ENCODE data around the gene AGRP.

The AGRP gene

DNA sequence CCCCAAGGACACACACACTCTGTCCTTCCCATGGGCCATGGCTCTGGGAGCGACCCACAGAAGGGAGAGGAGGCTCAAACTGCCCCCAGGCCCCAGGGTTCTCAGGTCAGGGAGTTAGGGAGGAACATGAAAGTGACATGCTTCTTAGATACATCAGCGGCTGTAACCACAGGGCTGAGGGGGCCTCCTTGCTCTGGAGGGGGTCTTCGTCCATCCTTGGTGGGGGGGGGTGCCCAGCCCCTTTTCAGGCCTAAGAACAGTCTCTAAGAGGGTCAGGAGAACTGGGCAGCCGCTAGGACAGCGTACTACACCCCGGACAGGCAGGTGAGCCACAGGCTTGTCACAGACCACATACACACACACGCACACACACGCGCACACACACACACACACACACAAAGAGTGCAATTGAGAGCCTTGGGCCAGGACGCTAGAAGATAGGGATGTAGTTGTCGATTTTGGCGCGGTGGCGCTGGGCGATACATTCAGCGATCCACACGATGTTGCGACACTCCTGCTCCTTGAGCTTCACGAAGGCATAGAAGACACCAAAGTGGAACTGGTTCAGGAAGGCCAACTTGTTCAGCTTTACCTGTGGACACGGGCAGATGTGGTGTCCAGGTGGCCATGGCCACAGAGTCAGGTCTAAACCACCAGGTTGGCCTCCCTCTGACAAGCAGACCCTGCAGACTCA lies 45.1 kb downstream of the AGRP start:
- TF ChIP-seq ZNF560 (tag by site-specific recombination; IDR thresholded peaks at IDR 0.05; ENCODE audit: borderline replicate concordance) (no peak), ZSCAN4 (tag by site-specific recombination; IDR thresholded peaks at IDR 0.05) (peak; percentile 80)
- H3K4me1 ChIP-seq (ENCODE audit: control insufficient read depth, insufficient read depth, low read length) = no peaks in the 10 kb centered on the region
- no peaks in the 10 kb centered on the region for H3K9me3 ChIP-seq (ENCODE audit: control insufficient read depth, insufficient read depth, low read depth, low read length)
- no peak overlapping the region for H3K4me3 ChIP-seq (ENCODE audit: low read depth, low read length)
- H3K27ac ChIP-seq (ENCODE audit: extremely low read depth, low read depth, low read length) = no peak overlapping the region
- H3K36me3 ChIP-seq (ENCODE audit: control insufficient read depth in 2 of 2, insufficient read depth in 1 of 2, low read length in 2 of 2) = peaks cover 0 to 67% of the 10 kb centered on the region in 2 experiments; a peak in 1 of 3 replicates
- CTCF ChIA-PET = interaction anchor here (0.6 to 2.0 kb wide), 6 partner anchors 10 to 378 kb away, joined by 3 to 10 read pairs (median 4); no protein-coding TSS in a partner anchor
- POLR2A ChIA-PET = no interaction called here

- TF ChIP-seq ZNF423 (tag by site-specific recombination; IDR thresholded peaks at IDR 0.05) (no peak), ZNF266 (tag by site-specific recombination; IDR thresholded peaks at IDR 0.05; ENCODE audit: low read depth) (no peak), ZIC2 (tag by site-specific recombination; IDR thresholded peaks at IDR 0.05) (no peak), HOXA7 (CRISPR knock-in tag; IDR thresholded peaks at IDR 0.05; ENCODE audit: borderline replicate concordance) (no peak), ZNF449 (tag by site-specific recombination; IDR thresholded peaks at IDR 0.05) (no peak)
- Histone ChIP-seq H3K4me1 (ENCODE audit: control insufficient read depth, insufficient read depth, low read length) (no peaks in the 10 kb centered on the region), H3K36me3 (ENCODE audit: control insufficient read depth in 2 of 2, insufficient read depth in 1 of 2, low read length in 2 of 2) (peaks cover 0 to 59% of the 10 kb centered on the region in 2 experiments; a peak in 1 of 3 replicates), H3K4me3 (ENCODE audit: low read depth, low read length) (no peak overlapping the region), H3K27ac (ENCODE audit: extremely low read depth, low read depth, low read length) (no peak overlapping the region), H3K9me3 (ENCODE audit: control insufficient read depth, insufficient read depth, low read depth, low read length) (no peaks in the 10 kb centered on the region)
- POLR2A ChIA-PET = no interaction called here
- CTCF ChIA-PET = interaction anchor here (0.8 to 2.0 kb wide), 2 partner anchors 9 to 31 kb away, joined by 7 to 10 read pairs; no protein-coding TSS in a partner anchor
These were observed 45.8 kb downstream of the AGRP start for GRCh38 chr16:67437513-67437912.

DNA sequence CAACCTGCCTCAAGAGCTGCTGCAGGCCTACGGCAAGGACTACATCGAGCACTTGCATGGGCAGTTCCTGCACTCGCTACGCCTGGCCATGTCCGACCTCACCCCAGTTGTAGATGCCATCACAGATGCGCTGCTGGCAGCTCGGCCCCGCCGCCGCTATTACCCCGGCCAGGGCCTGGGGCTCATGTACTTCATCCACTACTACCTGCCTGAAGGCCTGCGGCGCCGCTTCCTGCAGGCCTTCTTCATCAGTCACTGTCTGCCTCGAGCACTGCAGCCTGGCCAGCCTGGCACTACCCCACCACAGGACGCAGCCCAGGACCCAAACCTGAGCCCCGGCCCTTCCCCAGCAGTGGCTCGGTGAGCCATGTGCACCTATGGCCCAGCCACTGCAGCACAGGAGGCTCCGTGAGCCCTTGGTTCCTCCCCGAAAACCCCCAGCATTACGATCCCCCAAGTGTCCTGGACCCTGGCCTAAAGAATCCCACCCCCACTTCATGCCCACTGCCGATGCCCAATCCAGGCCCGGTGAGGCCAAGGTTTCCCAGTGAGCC lies 46.6 kb downstream of the AGRP start:
- no peak for TF ChIP-seq ZNF132 (tag by site-specific recombination; IDR thresholded peaks at IDR 0.05; ENCODE audit: borderline replicate concordance)
- TF ChIP-seq ZNF670 (tag by site-specific recombination; IDR thresholded peaks at IDR 0.05; ENCODE audit: low read depth) = no peak
- no peak for TF ChIP-seq ZFP69B (tag by site-specific recombination; IDR thresholded peaks at IDR 0.05)
- TF ChIP-seq ZNF426 (tag by site-specific recombination; IDR thresholded peaks at IDR 0.05) = no peak
- no peak for TF ChIP-seq ZNF704 (tag by site-specific recombination; IDR thresholded peaks at IDR 0.05)
- no peak for TF ChIP-seq ZSCAN30 (tag by site-specific recombination; IDR thresholded peaks at IDR 0.05)
- TF ChIP-seq, protein P1, sequence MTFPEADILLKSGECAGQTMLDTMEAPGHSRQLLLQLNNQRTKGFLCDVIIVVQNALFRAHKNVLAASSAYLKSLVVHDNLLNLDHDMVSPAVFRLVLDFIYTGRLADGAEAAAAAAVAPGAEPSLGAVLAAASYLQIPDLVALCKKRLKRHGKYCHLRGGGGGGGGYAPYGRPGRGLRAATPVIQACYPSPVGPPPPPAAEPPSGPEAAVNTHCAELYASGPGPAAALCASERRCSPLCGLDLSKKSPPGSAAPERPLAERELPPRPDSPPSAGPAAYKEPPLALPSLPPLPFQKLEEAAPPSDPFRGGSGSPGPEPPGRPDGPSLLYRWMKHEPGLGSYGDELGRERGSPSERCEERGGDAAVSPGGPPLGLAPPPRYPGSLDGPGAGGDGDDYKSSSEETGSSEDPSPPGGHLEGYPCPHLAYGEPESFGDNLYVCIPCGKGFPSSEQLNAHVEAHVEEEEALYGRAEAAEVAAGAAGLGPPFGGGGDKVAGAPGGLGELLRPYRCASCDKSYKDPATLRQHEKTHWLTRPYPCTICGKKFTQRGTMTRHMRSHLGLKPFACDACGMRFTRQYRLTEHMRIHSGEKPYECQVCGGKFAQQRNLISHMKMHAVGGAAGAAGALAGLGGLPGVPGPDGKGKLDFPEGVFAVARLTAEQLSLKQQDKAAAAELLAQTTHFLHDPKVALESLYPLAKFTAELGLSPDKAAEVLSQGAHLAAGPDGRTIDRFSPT (tag by site-specific recombination; IDR thresholded peaks at IDR 0.05) = no peak
- TF ChIP-seq ZNF24 (tag by site-specific recombination; IDR thresholded peaks at IDR 0.05) = no peak
- no peak for TF ChIP-seq ZXDB (tag by site-specific recombination; IDR thresholded peaks at IDR 0.05)
- no peak for TF ChIP-seq ZNF16 (tag by site-specific recombination; IDR thresholded peaks at IDR 0.05; ENCODE audit: low read depth)
- no peak for TF ChIP-seq ZNF768 (tag by site-specific recombination; IDR thresholded peaks at IDR 0.05)
- H3K4me3 ChIP-seq (ENCODE audit: low read depth, low read length) = no peak overlapping the region
- no peak overlapping the region for H3K27ac ChIP-seq (ENCODE audit: extremely low read depth, low read depth, low read length)
- CTCF ChIA-PET = no interaction called here
- peaks cover 0 to 53% of the 10 kb centered on the region in 2 experiments; a peak in 1 of 3 replicates for H3K36me3 ChIP-seq (ENCODE audit: control insufficient read depth in 2 of 2, insufficient read depth in 1 of 2, low read length in 2 of 2)
- H3K9me3 ChIP-seq (ENCODE audit: control insufficient read depth, insufficient read depth, low read depth, low read length) = no peaks in the 10 kb centered on the region
- POLR2A ChIA-PET = no interaction called here
- no peaks in the 10 kb centered on the region for H3K4me1 ChIP-seq (ENCODE audit: control insufficient read depth, insufficient read depth, low read length)

Measured in HEK293 (cell line).